HG03571 (cell line): Measurements from ENCODE around the gene CRACR2B.
A peak's percentile ranks its signal among the peaks of the same experiment; 100 is the strongest.

Source experiments
- ATAC-seq: cut with Tn5 transposase; IDR thresholded peaks from one replicate; pipeline ENCODE4 v1.9.1; 2021; ENCODE audit not compliant: unreplicated experiment

The CRACR2B gene

GRCh38 chr11:837189-837989 is 9.7 kb downstream of the CRACR2B start:
- ATAC-seq = no peak

- ATAC-seq = no peak
Measured at GRCh38 chr11:837990-838307, 10.2 kb downstream of the CRACR2B start.

DNA sequence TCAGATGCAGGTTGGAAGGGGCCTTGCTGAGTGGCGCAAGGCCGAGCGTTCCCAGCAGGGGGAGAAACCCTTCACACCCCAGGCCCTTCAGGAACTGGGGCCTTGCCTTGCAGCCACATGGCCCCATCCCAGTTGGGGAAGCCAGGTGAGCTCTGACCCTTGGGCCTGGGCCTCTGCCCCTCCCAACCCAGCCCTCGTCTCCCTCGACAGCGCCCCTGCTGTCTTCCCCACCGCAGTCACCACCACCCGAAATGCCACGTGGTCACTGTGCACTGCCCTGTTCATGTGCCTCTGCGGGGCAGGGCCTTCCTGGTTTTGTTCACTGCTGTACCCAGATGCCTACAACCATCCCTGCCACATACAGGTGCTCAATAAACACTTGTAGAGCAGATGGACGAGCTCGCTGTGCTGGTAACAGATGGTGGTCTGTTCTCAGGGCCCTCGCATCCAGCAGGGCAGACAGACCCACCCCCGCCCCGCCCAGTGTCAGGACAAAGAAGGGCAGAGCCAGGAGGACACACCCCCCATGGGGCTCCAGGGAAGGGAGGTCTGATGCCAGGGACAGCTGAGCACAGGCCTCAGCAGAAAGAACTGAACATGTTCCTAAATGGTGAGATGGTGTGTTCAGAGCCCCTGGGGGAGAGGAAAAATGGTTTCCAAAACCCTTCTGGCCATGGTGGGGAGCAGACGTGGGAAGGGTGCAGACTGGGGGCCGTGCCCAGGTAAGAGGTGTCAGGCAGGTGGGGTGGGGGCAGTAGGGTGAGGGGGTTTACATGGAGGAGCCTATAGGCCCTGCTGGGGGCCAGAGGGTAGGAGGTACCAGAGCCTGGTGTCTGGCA is 10.9 kb downstream of the CRACR2B start:
- no peak for ATAC-seq

GRCh38 chr11:839280-839623 is 11.5 kb downstream of the CRACR2B start:
- ATAC-seq = no peak

DNA sequence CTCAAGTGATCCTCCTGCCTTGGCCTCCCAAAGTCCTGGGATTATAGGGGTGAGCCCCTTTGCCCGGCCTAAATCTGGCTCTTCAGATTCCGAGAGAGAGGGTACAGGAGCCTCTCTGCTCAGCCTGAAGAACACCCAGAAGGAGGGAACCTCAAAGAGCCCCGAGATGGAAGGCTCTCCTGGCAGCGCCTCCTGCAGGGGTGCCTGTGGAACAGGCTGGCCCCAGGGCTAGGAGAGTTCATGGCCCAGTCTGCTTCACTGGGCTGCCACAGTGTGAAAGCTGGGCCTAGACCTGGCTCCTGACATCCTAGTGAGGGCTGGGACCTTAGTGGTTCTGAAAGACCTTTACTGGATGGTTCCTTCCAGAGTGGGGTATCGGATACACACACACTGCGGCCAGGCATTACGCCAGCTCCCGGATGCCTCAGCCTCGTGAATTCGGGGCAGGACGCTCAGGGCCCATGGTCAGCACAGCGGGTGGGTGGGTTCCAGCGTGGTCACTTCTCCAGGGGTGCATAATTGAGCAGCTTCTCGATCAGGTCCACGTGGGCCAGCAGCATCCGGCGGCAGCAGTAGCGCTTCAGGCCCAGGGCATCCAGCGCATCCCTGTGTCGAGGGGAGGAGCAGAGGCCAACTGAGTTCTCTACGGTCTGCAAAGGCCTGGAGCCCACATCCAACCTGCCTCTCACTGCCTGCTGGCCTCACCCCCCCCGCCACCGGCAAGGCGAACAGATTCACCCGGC is 12.3 kb downstream of the CRACR2B start:
- ATAC-seq = no peak

GRCh38 chr11:841981-842369 is 14.3 kb downstream of the CRACR2B start:
- peak; percentile 19 for ATAC-seq

- peak; percentile 52 for ATAC-seq
Measured at GRCh38 chr11:842370-843002, 14.8 kb downstream of the CRACR2B start, which contains the start of the genes POLR2L and TSPAN4. POLR2L (minus strand) TSS chr11:842529; CDS start chr11:842508, 21 bp downstream. TSPAN4 (plus strand) TSS chr11:842852; CDS start chr11:850305, 7,453 bp downstream.

DNA sequence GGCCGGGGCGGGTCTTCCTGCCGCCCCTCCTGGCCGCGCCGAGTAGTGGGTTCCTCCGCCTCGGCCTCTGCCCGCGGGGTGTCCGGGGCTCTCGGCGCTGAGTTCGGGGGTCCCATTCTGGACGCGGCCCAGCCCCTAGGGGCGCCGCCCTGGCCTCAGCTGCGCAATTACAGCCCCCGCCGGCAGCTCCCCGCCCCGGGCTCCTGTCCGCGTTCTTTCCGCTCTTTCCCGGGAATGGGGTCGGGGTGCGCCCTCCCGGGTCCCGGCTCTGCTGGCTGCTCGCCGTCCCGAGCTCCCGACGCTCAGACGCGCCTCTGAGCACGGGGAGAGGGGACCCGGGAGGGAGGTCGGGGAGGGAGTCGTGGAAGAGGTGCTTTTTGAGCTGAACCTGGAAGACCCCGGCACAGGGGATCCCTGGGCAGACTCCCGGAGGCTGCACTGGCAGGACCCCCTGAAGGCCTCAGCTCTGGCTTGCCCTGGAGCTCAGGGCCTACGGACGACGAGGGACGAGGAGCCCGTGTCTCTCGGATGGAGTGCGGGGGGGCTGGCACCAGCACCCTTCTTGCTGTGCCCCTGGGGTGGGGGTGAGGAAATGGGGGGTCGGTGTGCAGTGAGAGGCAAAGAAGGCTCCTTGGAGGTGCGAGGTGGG is 15.5 kb downstream of the CRACR2B start:
- ATAC-seq = peak; percentile 3

DNA sequence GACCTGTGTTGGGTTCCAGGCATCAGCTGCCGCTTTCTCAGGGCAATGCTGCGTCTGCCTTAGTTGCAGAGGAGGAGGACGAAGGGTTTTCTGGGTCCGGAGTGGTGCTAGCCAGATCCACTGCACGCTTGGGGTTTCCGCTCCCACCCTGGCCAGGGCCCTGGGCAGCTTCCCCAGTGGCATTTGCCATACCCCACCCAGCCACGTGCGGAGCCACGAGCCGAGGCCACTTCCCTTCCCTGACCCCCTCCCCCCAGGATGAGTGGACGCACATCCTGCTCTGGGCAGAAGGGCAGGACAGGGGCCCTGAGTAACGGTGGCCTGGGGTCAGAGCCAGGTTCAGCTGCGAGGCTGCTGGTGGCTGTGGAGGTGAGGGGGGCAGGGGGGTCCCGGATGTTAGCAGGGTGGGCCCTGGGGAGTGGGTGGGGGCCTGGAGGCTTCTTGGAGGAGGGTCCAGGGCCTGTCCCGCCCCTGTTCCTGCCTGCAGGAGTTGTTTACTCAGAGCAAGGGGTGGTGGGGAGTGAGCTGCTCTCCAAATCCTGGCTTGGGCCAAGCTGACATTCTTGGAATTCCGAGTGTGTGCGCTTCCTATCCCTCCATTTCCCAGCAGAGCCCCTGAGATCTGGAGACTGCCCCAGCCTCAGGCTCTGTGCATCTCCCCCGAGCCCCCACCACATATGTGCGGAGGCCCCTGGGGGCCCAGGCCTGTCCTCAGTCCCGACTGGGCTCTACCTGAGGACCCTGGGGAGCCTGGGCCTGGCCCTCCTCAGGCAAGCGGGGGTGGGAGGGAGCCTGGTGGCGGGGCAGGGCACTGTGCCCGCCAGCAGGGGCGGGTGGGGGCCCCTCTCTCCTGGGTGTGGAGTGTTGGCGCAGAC is 16.3 kb downstream of the CRACR2B start:
- no peak for ATAC-seq

DNA sequence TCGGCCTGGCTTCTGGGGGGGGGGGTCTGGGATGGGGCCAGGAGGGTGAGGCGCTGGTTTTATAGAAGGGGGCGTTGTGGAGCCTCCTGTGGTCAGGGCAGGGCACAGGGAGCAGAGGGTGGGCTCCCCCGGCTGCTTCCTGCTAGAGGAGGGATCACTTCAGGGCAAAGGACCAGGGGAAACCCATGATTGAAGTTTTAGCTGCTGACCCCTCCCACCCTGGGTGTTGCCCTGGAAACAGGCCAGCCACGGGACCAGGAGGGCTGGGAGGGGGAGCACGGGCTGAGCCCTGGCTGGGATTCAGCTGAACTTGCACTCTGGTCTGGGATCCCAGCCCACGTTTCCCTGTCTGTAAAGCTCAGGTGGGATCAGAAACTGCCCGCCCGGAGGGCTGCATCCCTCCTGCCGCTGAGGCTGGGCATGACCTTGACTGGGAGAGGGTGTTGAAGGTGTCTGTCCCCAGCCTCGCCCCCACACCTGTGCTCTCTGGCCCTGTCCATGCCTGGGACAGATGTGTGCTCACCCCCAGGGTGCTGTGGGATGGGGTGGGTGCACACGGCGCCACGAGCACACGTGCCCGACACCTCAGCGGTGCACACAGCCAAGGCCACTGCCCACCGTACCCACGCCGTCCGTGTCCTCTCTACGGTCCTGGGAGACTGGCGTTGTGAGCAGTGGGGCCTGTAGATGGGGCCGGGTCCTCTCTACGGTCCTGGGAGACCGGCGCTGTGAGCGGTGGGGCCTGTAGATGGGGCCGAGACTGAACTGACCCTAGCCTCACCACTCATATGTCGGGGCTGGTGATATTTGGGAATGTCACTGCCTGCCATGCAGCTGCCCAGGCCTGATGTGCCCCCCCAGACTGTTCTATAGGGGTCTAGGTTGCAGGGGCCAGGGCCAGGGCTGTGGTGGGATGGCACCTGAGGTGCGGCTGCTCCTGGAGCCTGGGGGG is 17.2 kb downstream of the CRACR2B start:
- ATAC-seq = no peak

DNA sequence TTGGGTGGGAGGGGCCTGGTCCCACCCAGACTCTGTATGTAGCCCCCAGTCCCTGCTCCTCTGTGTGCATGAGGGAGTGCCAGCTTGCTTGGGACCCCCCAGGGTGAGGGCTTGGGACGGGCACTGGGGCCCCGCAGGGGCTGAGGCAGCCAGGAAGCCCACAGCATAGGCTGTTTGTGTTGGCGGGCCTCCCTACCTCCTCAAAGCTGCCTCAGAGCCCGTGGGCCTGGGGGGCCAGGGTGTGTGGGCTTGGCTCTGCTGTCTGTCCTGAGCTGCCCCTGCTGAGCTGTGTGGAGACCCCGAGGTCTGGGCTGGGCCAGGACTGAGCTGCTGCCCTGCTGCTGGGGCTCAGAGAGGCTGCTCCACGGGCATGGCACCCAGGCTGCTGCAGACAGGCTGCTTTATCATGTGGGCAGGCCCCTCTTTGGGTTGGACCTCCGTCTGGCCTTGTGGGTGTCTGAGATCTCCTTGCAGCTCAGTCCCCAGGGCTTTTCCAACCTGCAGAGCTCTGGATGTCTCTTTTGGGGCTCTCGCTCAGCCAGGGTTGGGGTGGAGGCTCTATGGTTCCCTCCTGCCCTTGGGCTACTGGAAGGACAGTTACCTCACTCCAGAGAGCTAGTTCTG is 18.3 kb downstream of the CRACR2B start:
- no peak for ATAC-seq

DNA sequence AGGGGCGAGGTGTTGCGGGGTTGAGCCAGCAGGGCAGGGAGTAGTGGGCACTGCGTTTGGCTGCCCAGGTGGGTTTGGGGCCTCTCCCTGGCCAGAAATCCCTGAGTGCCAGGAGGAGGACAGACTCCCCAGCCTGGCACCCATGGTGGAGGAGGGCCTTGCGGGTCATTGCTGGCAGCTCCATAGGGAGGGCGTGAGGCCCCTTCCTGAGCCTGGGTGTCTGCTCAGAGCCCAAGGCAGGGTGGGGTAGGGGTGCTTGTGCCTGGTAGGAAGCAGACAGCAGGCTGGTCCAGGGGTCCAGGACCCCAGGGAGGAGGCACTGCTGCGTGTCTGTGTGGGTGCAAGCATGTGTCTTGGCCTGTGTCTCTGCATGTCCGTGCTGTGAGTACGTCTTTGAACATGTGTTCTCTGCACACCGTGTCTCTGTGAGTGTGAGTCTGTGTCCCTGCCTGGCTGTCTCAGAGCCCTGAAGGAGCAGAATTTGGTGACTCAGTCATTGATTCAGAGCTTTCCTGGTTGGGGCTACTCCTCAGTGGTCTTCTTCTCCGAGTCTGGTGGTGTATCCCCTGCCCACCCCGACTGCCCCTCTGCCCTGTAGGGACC is 18.9 kb downstream of the CRACR2B start:
- ATAC-seq = no peak

DNA sequence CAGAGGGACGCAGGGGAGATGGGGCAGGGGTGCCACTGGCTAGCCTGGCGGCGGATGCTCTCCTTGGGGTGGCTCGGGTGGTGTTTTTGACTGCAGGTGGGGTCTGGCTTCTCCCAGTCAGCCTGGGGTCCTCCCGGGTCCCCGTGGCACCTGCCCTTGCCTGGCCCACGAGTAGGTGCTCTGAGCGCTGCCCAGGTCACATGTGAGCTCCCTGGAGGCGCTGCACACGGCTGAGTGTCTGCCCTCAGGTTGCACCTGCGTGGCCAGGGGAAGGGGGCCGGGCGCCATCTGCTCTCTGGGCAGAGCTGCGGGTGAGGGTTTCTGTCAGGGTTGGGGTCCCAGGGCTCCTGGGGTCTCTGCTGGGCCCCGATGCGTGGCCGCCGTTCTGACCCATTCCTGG is 20.2 kb downstream of the CRACR2B start:
- ATAC-seq = no peak

DNA sequence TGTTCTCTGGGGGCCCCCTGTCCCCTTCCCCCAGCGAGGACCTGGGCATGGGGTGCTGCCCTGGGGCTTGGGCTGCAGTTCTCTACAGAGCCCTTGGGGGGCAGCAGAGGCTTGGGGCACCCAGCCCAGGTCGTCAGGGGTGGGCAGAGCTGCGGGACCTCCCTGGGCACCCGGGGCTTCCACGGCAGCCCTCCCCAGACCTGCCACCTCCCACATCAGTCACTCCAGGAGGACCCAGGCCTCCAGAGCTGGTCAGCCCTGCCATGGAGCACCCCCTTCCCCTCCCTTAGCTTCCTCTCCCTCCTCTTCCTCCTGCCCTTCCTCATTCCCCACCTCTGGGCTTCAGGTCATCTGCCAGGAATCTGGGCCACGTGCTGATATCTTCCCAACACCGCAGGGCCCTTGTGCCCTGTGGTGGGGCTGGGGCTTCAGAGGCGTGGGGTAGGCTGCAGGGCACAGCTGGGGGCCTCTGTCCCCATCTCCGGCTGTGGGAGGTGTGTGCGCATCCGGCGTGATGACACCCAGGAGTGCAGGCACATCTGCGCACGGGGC is 20.7 kb downstream of the CRACR2B start:
- ATAC-seq = no peak

DNA sequence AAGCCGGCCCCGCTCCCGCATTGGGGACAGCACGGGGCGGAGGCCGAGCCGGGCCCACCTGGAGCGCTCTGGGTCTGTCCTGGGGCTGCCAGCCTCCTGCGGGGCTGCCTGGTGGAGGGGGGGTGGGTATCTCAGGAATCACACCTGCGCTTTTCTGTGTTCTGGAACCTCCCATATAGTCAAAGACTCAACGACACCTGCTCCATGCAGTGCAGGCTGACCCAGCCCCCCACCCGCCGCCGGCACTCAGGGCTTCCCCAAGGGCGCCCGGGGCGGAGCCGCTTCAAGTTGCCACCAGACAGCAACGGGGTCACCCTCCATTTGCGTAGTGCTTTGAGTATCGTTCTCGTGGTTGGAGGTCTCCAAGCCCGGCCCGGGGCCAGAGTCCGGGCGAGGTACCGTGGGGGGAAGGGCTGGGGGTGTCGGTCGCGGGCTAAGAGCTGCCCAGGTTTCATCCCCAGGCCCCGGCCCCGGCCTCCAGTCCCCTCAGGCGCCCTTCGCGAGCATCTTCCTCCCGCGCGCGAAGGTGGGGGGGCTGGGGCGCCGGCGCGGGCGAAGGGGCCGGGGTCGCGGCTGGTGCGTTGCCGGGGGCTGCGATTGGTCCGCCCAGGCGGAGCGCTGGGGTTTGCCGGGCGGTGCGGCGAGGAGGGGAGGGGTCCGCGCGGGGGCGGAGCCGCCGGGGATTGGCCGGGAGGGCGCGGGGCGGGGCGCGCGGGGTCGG is 21.5 kb downstream of the CRACR2B start:
- no peak for ATAC-seq

DNA sequence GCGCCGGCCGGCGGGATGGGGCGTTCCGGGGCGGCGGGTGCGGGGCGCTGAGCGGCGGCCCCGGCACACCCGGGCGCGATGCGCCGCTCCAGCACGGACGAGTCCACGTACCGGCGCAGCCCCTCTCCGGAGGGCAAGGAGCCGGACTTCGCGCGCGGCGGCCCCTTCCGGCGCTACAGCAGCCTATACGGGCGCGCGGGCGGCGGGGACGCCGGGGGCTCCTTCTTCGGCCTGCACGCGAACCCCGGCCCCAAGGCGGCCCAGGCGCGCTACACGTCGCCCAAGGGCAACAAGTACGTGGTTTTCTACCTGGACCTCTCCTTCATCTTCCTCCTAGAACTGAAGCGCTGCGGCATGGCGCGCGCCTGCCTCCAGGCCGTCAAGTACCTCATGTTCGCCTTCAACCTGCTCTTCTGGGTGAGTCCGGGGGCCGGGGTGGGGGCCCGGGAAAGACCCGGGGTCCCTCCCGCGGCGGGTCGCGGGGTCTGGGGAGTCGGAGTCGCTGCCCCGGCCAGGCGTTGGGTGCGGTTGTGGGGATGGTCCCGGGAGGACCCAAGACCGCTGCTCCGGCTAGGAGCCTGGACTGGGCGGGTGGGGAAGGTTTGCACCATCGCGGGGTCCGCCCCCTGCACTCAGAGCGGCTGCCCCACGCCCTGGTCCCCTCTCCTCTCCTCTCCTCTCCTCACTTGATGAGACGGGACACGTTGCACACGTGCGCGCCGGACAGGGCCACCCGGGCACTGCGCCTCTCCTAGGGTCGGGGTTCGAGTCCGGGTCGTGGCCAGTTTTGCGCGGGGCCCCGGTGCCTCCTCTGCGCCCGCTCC is 22.4 kb downstream of the CRACR2B start:
- no peak for ATAC-seq
